Stimulated activated naive B cell treated with anti-CD40 and anti-IgM and Interleukin-4, amounts not matched to agents 10 μg/mL and 1 μg/mL and 100 μg/mL, for 72 hours (primary cell): ENCODE results near the gene SIX5.

Experiments
- ATAC-seq, 2 donors: fragments of 150-1000 bp; cut with Tn5 transposase; replicated peaks; 2 replicates each; pipeline ENCODE4 v1.10.0; 2021; ENCODE audit warnings: moderate library complexity in 1 of 2
- DNase-seq: peaks from one replicate; pipeline ENCODE4 v3.0.0; 2021
- H3K27ac Mint-ChIP-seq: one replicate; pipeline ENCODE4 v1.8.0; 2022; ENCODE audit warnings: mild to moderate bottlenecking, mixed read lengths
- H3K27me3 Mint-ChIP-seq, 2 donors: one replicate each; pipeline ENCODE4 v1.8.0; 2022; ENCODE audit warnings: mixed read lengths in 2 of 2
- H3K36me3 Mint-ChIP-seq, 2 donors: one replicate each; pipeline ENCODE4 v1.8.0; 2022; ENCODE audit warnings: mixed read lengths in 2 of 2, mild to moderate bottlenecking in 1 of 2
- H3K4me1 Mint-ChIP-seq, 2 donors: one replicate each; pipeline ENCODE4 v1.8.0; 2022; ENCODE audit warnings: mixed read lengths in 2 of 2, mild to moderate bottlenecking in 1 of 2
- H3K4me3 Mint-ChIP-seq, 2 donors: one replicate each; pipeline ENCODE4 v1.8.0; 2022; ENCODE audit warnings: mild to moderate bottlenecking in 2 of 2, mixed read lengths in 2 of 2, moderate library complexity in 1 of 2
- H3K9me3 Mint-ChIP-seq, 2 donors: one replicate each; pipeline ENCODE4 v1.8.0; 2022; ENCODE audit warnings: mixed read lengths in 2 of 2, mild to moderate bottlenecking in 1 of 2

SIX5 gene

GRCh38 chr19:45768984-45769782 is at the start of gene SIX5:
Gene SIX5 (minus strand): TSS chr19:45769252. CDS start chr19:45768844, 408 bp downstream.
- Mint-ChIP-seq H3K27me3 (peaks cover 25 to 30% of the 10 kb centered on the region in 2 donors), H3K4me1 (peaks cover 24 to 53% of the 10 kb centered on the region in 2 donors), H3K4me3 (peak within 1 kb of the TSS; percentile 84 to 96), H3K27ac (peak within 1 kb of the TSS; percentile 79), H3K36me3 (peaks cover 10 to 12% of the 10 kb centered on the region in 2 donors), H3K9me3 (no peaks in the 10 kb centered on the region)
- DNase-seq (peak; percentile 95), ATAC-seq (peak; percentile 68 to 77)

GRCh38 chr19:45817725-45818301 is 48.8 kb upstream of the SIX5 start:
- Mint-ChIP-seq H3K36me3 (peaks cover 46 to 52% of the 10 kb centered on the region in 2 donors), H3K9me3 (no peaks in the 10 kb centered on the region), H3K4me1 (peaks cover 9 to 27% of the 10 kb centered on the region in 2 donors), H3K27ac (peak overlapping the region; percentile 31), H3K4me3 (no peak overlapping the region), H3K27me3 (peaks cover under 1 to 21% of the 10 kb centered on the region in 2 donors)
- DNase-seq (no peak), ATAC-seq (peak; percentile 6 to 17)

GRCh38 chr19:45817010-45817724 is 48.1 kb upstream of the SIX5 start:
- DNase-seq = peak; percentile 91
- Mint-ChIP-seq H3K36me3 (peaks cover 46 to 51% of the 10 kb centered on the region in 2 donors), H3K9me3 (no peaks in the 10 kb centered on the region), H3K27me3 (peaks cover 7 to 27% of the 10 kb centered on the region in 2 donors), H3K4me3 (peak overlapping the region in 1 of 2 donors; percentile 22), H3K4me1 (peaks cover 9 to 27% of the 10 kb centered on the region in 2 donors), H3K27ac (peak overlapping the region; percentile 20)
- ATAC-seq = peak; percentile 94 to 97

- peaks cover 8 to 29% of the 10 kb centered on the region in 2 donors for H3K27me3 Mint-ChIP-seq
- H3K36me3 Mint-ChIP-seq = peaks cover 45 to 50% of the 10 kb centered on the region in 2 donors
- ATAC-seq (no peak), DNase-seq (no peak)
- H3K27ac Mint-ChIP-seq = no peak overlapping the region
- H3K4me1 Mint-ChIP-seq = peaks cover 9 to 27% of the 10 kb centered on the region in 2 donors
- no peaks in the 10 kb centered on the region for H3K9me3 Mint-ChIP-seq
- H3K4me3 Mint-ChIP-seq = no peak overlapping the region
Measured at GRCh38 chr19:45816236-45817009, 47.4 kb upstream of the SIX5 start.

- Mint-ChIP-seq H3K4me1 (peaks cover 10 to 28% of the 10 kb centered on the region in 2 donors), H3K36me3 (peaks cover 39 to 46% of the 10 kb centered on the region in 2 donors), H3K9me3 (no peaks in the 10 kb centered on the region), H3K27me3 (peaks cover 9 to 30% of the 10 kb centered on the region in 2 donors), H3K4me3 (peak overlapping the region; percentile 52 to 64), H3K27ac (peak overlapping the region; percentile 66)
- ATAC-seq (no peak), DNase-seq (no peak)
Measured at GRCh38 chr19:45815481-45816216, 46.6 kb upstream of the SIX5 start.

- H3K27me3 Mint-ChIP-seq = peaks cover 12 to 35% of the 10 kb centered on the region in 2 donors
- ATAC-seq (no peak), DNase-seq (no peak)
- H3K27ac Mint-ChIP-seq = peak within 1 kb of the TSS; percentile 66
- H3K4me1 Mint-ChIP-seq = peaks cover 13 to 34% of the 10 kb centered on the region in 2 donors
- H3K4me3 Mint-ChIP-seq = peak within 1 kb of the TSS; percentile 52 to 64
- no peaks in the 10 kb centered on the region for H3K9me3 Mint-ChIP-seq
- H3K36me3 Mint-ChIP-seq = peaks cover 38 to 43% of the 10 kb centered on the region in 2 donors
Measured at GRCh38 chr19:45814851-45815480, 45.9 kb upstream of the SIX5 start, which contains the start of gene RSPH6A. Gene RSPH6A (minus strand): TSS chr19:45815308. CDS start chr19:45815176, 132 bp downstream.

- Mint-ChIP-seq H3K4me3 (no peak overlapping the region), H3K4me1 (peaks cover 18 to 38% of the 10 kb centered on the region in 2 donors), H3K27me3 (peaks cover 12 to 39% of the 10 kb centered on the region in 2 donors), H3K27ac (peak overlapping the region; percentile 37), H3K9me3 (no peaks in the 10 kb centered on the region), H3K36me3 (peaks cover 32 to 36% of the 10 kb centered on the region in 2 donors)
- DNase-seq (no peak), ATAC-seq (no peak)
Measured at GRCh38 chr19:45814166-45814780, 45.2 kb upstream of the SIX5 start.

GRCh38 chr19:45812297-45812696 is 43.2 kb upstream of the SIX5 start:
- H3K9me3 Mint-ChIP-seq = no peaks in the 10 kb centered on the region
- DNase-seq (no peak), ATAC-seq (no peak)
- H3K27me3 Mint-ChIP-seq = peaks cover 12 to 41% of the 10 kb centered on the region in 2 donors
- H3K36me3 Mint-ChIP-seq = peaks cover 25 to 26% of the 10 kb centered on the region in 2 donors
- peaks cover 14 to 31% of the 10 kb centered on the region in 2 donors for H3K4me1 Mint-ChIP-seq
- no peak overlapping the region for H3K4me3 Mint-ChIP-seq
- H3K27ac Mint-ChIP-seq = no peak overlapping the region

GRCh38 chr19:45809643-45810159 is 40.6 kb upstream of the SIX5 start:
- Mint-ChIP-seq H3K36me3 (peaks cover 10 to 14% of the 10 kb centered on the region in 2 donors), H3K4me1 (peaks cover 12 to 15% of the 10 kb centered on the region in 2 donors), H3K27me3 (peaks cover 12 to 35% of the 10 kb centered on the region in 2 donors), H3K4me3 (peak overlapping the region; percentile 1 to 33), H3K9me3 (no peaks in the 10 kb centered on the region), H3K27ac (peak overlapping the region; percentile 76)
- ATAC-seq (peak; percentile 42 to 46), DNase-seq (no peak)

- H3K27ac Mint-ChIP-seq = no peak overlapping the region
- peaks cover 11 to 35% of the 10 kb centered on the region in 2 donors for H3K27me3 Mint-ChIP-seq
- peaks cover 12 to 15% of the 10 kb centered on the region in 2 donors for H3K4me1 Mint-ChIP-seq
Measured at GRCh38 chr19:45805719-45806118, 36.7 kb upstream of the SIX5 start.

GRCh38 chr19:45804959-45805230 is 35.8 kb upstream of the SIX5 start:
- H3K4me1 Mint-ChIP-seq = peaks cover 8 to 12% of the 10 kb centered on the region in 2 donors
- no peak overlapping the region for H3K4me3 Mint-ChIP-seq
- no peaks in the 10 kb centered on the region for H3K36me3 Mint-ChIP-seq
- ATAC-seq (no peak), DNase-seq (no peak)
- no peak overlapping the region for H3K27ac Mint-ChIP-seq
- peaks cover 10 to 38% of the 10 kb centered on the region in 2 donors for H3K27me3 Mint-ChIP-seq
- no peaks in the 10 kb centered on the region for H3K9me3 Mint-ChIP-seq

More at GRCh38 chr19:45805719-45806118, 36.7 kb upstream of the SIX5 start:
- Mint-ChIP-seq H3K9me3 (no peaks in the 10 kb centered on the region), H3K36me3 (no peaks in the 10 kb centered on the region), H3K4me3 (no peak overlapping the region)
- no peak for ATAC-seq
- no peak for DNase-seq
